H1 (cell line): ENCODE results near the gene SHC1. TPM values are rescaled to one million over a fixed set of nuclear protein-coding genes. Genes with fewer than 3 reads are reported as not detected.

Source experiments
- CTCF ChIA-PET: fragments of 300-600 bp; sonication (Branson Sonifier 250); formaldehyde crosslinking; loops from one replicate; lab custom pipeline; 2021; ENCODE audit not compliant: partially characterized antibody; lab: Charles Lee
- POLR2A ChIA-PET: fragments of 300-600 bp; sonication (Branson Sonifier 250); formaldehyde crosslinking; loops from one replicate; lab custom pipeline; 2021; ENCODE audit warnings: inconsistent platforms; ENCODE audit not compliant: partially characterized antibody; lab: Charles Lee
- DNase-seq, 2 experiments: peaks; one replicate each; pipeline versions ENCODE4 v3.0.0 to v3.0.0-alpha.2; 2010 to 2022; ENCODE audit warnings: low spot score in 2 of 2, low read depth in 1 of 2, mixed read lengths in 1 of 2
- FAIRE-seq: peaks from 2 replicates; lab custom pipeline; 2011; peaks lifted over from hg19 to GRCh38; lab: Jason Lieb, UNC
- H2AFZ ChIP-seq: 2 replicates; pipeline ENCODE4 v1.8.1; 2012; ENCODE audit warnings: low read length, inconsistent platforms
- H2AK5ac ChIP-seq: 2 replicates; pipeline ENCODE4 v1.6.1; 2013; ENCODE audit warnings: low read depth, low read length
- H2BK120ac ChIP-seq: replicated peaks from 2 replicates; pipeline ENCODE3; 2013; ENCODE audit warnings: low read depth, low read length, inconsistent platforms
- H2BK12ac ChIP-seq: 2 replicates; pipeline ENCODE4 v1.6.1; 2013; ENCODE audit warnings: low read depth, low read length
- H2BK15ac ChIP-seq: 2 replicates; pipeline ENCODE4 v1.6.1; 2013; ENCODE audit warnings: low read length
- H2BK20ac ChIP-seq: 2 replicates; pipeline ENCODE4 v1.6.1; 2013; ENCODE audit warnings: low read length
- H2BK5ac ChIP-seq: 2 replicates; pipeline ENCODE4 v1.6.1; 2013; ENCODE audit warnings: low read depth, low read length
- H3K14ac ChIP-seq: 2 replicates; pipeline ENCODE4 v1.6.1; 2013; ENCODE audit warnings: inconsistent platforms; ENCODE audit not compliant: insufficient read length
- H3K18ac ChIP-seq: 2 replicates; pipeline ENCODE4 v1.6.1; 2013; ENCODE audit warnings: low read length; ENCODE audit errors: extremely low read depth
- H3K23ac ChIP-seq: 2 replicates; pipeline ENCODE4 v1.6.1; 2013; ENCODE audit warnings: inconsistent platforms; ENCODE audit not compliant: insufficient read length
- H3K23me2 ChIP-seq: 2 replicates; pipeline ENCODE4 v1.6.1; 2013; ENCODE audit warnings: low read depth, low read length
- H3K27ac ChIP-seq: 2 replicates; pipeline ENCODE4 v1.6.1; 2011; ENCODE audit warnings: low read depth, low read length, inconsistent platforms
- H3K27me3 ChIP-seq, 4 experiments: replicated peaks in 1 of 4; 1 replicate in 1 of 4; 2 replicates in 3 of 4; pipeline versions ENCODE4 v1.6.1 to v1.8.1; 2011 to 2013; ENCODE audit warnings: low read length in 3 of 4, mild to moderate bottlenecking in 3 of 4, inconsistent platforms in 2 of 4, mixed read lengths in 2 of 4, moderate library complexity in 1 of 4; ENCODE audit not compliant: control insufficient read depth in 3 of 4, insufficient read depth in 3 of 4; ENCODE audit errors: extremely low read depth in 1 of 4
- H3K36me3 ChIP-seq, 4 experiments: 2 replicates each; pipeline versions ENCODE4 v1.6.1 to v1.8.1; 2011 to 2013; ENCODE audit warnings: mild to moderate bottlenecking in 4 of 4, low read length in 3 of 4, moderate library complexity in 2 of 4, control low read depth in 1 of 4, inconsistent platforms in 1 of 4; ENCODE audit not compliant: insufficient read depth in 4 of 4, control insufficient read depth in 2 of 4
- H3K4ac ChIP-seq: replicated peaks from 2 replicates; pipeline ENCODE3; 2013; ENCODE audit warnings: low read length, low read depth, mixed read lengths, inconsistent platforms; ENCODE audit not compliant: insufficient read length
- H3K4me1 ChIP-seq, 4 experiments: replicated peaks in 1 of 4; 1 replicate in 1 of 4; 2 replicates in 3 of 4; pipeline versions ENCODE4 v1.6.1 to v1.8.1; 2011 to 2013; ENCODE audit warnings: low read length in 3 of 4, inconsistent platforms in 2 of 4, mixed read lengths in 1 of 4; ENCODE audit not compliant: insufficient read depth in 4 of 4, control insufficient read depth in 3 of 4
- H3K4me2 ChIP-seq, 2 experiments: 2 replicates each; pipeline versions ENCODE4 v1.6.1 to v1.8.1; 2011 to 2013; ENCODE audit warnings: low read depth in 2 of 2, low read length in 2 of 2, control low read depth in 1 of 2, inconsistent platforms in 1 of 2, mild to moderate bottlenecking in 1 of 2; ENCODE audit not compliant: insufficient read depth in 1 of 2
- H3K4me3 ChIP-seq, 4 experiments: fragments of 200-600, 300-600 bp in 1 of 4; sonication (generic), shearing (Covaris generic), sonication (Bioruptor Twin) in 1 of 4; 2 replicates each; pipeline versions ENCODE4 v1.5.1 to v1.8.1; 2011 to 2016; ENCODE audit warnings: low read length in 4 of 4, low read depth in 3 of 4, control low read depth in 2 of 4, inconsistent platforms in 2 of 4, mild to moderate bottlenecking in 2 of 4, mixed read lengths in 1 of 4, moderate library complexity in 1 of 4; ENCODE audit not compliant: insufficient read depth in 2 of 4; ENCODE audit errors: extremely low read depth in 1 of 4
- H3K56ac ChIP-seq: replicated peaks from 2 replicates; pipeline ENCODE3; 2013; ENCODE audit warnings: low read depth, mild to moderate bottlenecking, mixed read lengths, low read length, inconsistent platforms; ENCODE audit not compliant: insufficient read length
- H3K79me1 ChIP-seq: 2 replicates; pipeline ENCODE4 v1.6.1; 2013; ENCODE audit warnings: low read depth, low read length, control low read depth
- H3K79me2 ChIP-seq, 2 experiments: 2 replicates each; pipeline versions ENCODE4 v1.6.1 to v1.8.1; 2012 to 2013; ENCODE audit warnings: low read length in 2 of 2, mild to moderate bottlenecking in 2 of 2, inconsistent platforms in 1 of 2; ENCODE audit not compliant: insufficient read depth in 2 of 2, control insufficient read depth in 1 of 2
- H3K9ac ChIP-seq, 4 experiments: replicated peaks in 1 of 4; 1 replicate in 1 of 4; 2 replicates in 3 of 4; pipeline versions ENCODE4 v1.6.1 to v1.8.1; 2011 to 2013; ENCODE audit warnings: low read depth in 3 of 4, low read length in 3 of 4, control low read depth in 2 of 4, mild to moderate bottlenecking in 2 of 4, moderate library complexity in 2 of 4, inconsistent platforms in 1 of 4; ENCODE audit errors: extremely low read depth in 1 of 4
- H3K9me3 ChIP-seq, 2 experiments: 2 replicates each; pipeline versions ENCODE4 v1.6.1 to v1.8.1; 2012 to 2013; ENCODE audit warnings: mild to moderate bottlenecking in 2 of 2, moderate library complexity in 2 of 2, control low read depth in 1 of 2, inconsistent platforms in 1 of 2, low read depth in 1 of 2, low read length in 1 of 2, mixed read lengths in 1 of 2; ENCODE audit not compliant: insufficient read depth in 2 of 2
- H4K20me1 ChIP-seq, 2 experiments: replicated peaks in 1 of 2; 2 replicates each; pipeline versions ENCODE3 to v1.8.1; 2011 to 2013; ENCODE audit warnings: inconsistent platforms in 2 of 2, low read length in 2 of 2, mild to moderate bottlenecking in 1 of 2; ENCODE audit not compliant: insufficient read depth in 2 of 2, control insufficient read depth in 1 of 2
- H4K5ac ChIP-seq: 2 replicates; pipeline ENCODE4 v1.6.1; 2013; ENCODE audit warnings: low read length, low read depth, mixed read lengths, inconsistent platforms; ENCODE audit not compliant: insufficient read length
- H4K8ac ChIP-seq: 2 replicates; pipeline ENCODE4 v1.8.0; 2013; ENCODE audit warnings: mild to moderate bottlenecking, moderate library complexity, low read length, inconsistent platforms; ENCODE audit not compliant: insufficient read depth; ENCODE audit errors: extremely low read depth
- H4K91ac ChIP-seq: replicated peaks from 2 replicates; pipeline ENCODE3; 2013; ENCODE audit warnings: low read length, mixed read lengths, inconsistent platforms; ENCODE audit not compliant: insufficient read length
- CBX8 ChIP-seq: fragments of 300-800, 300-1000 bp; sonication (generic); IDR thresholded peaks from 2 replicates; pipeline ENCODE4 v1.7.1; 2016; ENCODE audit warnings: low read depth, low read length, borderline replicate concordance
- CHD1 ChIP-seq: IDR thresholded peaks from 2 replicates; pipeline ENCODE4 v1.6.1; 2012; ENCODE audit warnings: low read depth, low read length, improper control_type of control experiment
- HDAC2 ChIP-seq, 2 experiments: fragments of 300-600 bp in 1 of 2; sonication (generic) in 1 of 2; IDR thresholded peaks; 2 replicates each; pipeline ENCODE4 v1.6.1; 2011 to 2012; ENCODE audit warnings: low read depth in 2 of 2, low read length in 2 of 2, mild to moderate bottlenecking in 2 of 2, moderate library complexity in 2 of 2, borderline replicate concordance in 1 of 2, inconsistent platforms in 1 of 2
- NRF1 ChIP-seq: IDR thresholded peaks from 2 replicates; pipeline ENCODE4 v1.6.1; 2011; ENCODE audit warnings: mild to moderate bottlenecking, low read depth, low read length, improper control_type of control experiment
- POLR2A ChIP-seq, 2 experiments: IDR thresholded peaks; 1 replicate in 1 of 2; 2 replicates in 1 of 2; pipeline ENCODE4 v1.6.1; 2011; ENCODE audit warnings: low read depth in 2 of 2, low read length in 2 of 2, mild to moderate bottlenecking in 2 of 2; ENCODE audit errors: control extremely low read depth in 1 of 2
- SIRT6 ChIP-seq: IDR thresholded peaks from one replicate; pipeline ENCODE4 v1.7.1; 2012; ENCODE audit warnings: low read length, inconsistent platforms
- WGBS, 2 experiments: shearing (Covaris generic) in 1 of 2; methylation state at CpG; one replicate each; pipeline versions ENCODE4 v1.1.6 to v1.1.7; 2013 to 2015; ENCODE audit warnings: low lambda C conversion rate in 2 of 2, mixed read lengths in 2 of 2, inconsistent platforms in 1 of 2, low coverage in 1 of 2, missing lambda C conversion rate in 1 of 2; ENCODE audit not compliant: insufficient replicate concordance in 2 of 2, insufficient coverage in 1 of 2, insufficient read length in 1 of 2; ENCODE audit errors: extremely low coverage in 1 of 2, missing lambda C conversion rate in 1 of 2; 5-methylcytosine and 5-hydroxymethylcytosine counted together
- polyA plus RNA-seq, 7 experiments: library from polyadenylated mRNA; depleted of rRNA in 3 of 7; stranded (reverse) in 5 of 7; unstranded in 2 of 7; fragments of >200 nt in 5 of 7; fragments of 200-250 nt in 2 of 7; gene quantifications; 1 replicate in 5 of 7; 2 replicates in 1 of 7; 4 replicates in 1 of 7; pipeline versions ENCODE4 v1.2.1 to v1.2.3, GENCODE V29; 2011 to 2013; ENCODE audit warnings: missing spikeins in 2 of 7, mixed read lengths in 2 of 7
- total RNA-seq: library from RNA; stranded (reverse); fragmentation: NEBNext Ultra II Directional; extraction: Animal tissue kit (Norgen Biotek cat#: 25700); gene quantifications from 2 replicates; pipeline ENCODE4 v1.2.1, GENCODE V29; 2021
- TF ChIP-seq, protein P1 (sequence below): IDR thresholded peaks from 2 replicates; pipeline ENCODE4 v1.6.1; 2012; ENCODE audit warnings: low read length, inconsistent platforms
- TF ChIP-seq, protein P2 (sequence below): IDR thresholded peaks from 2 replicates; pipeline ENCODE4 v1.6.1; 2011; ENCODE audit warnings: low read depth, mild to moderate bottlenecking, low read length; ENCODE audit not compliant: insufficient read depth
- TF ChIP-seq, protein P3 (sequence below): IDR thresholded peaks from 2 replicates; pipeline ENCODE4 v1.6.1; 2011; ENCODE audit warnings: low read length, improper control_type of control experiment

The SHC1 gene
- total and polyA plus RNA-seq, 2 of the 8 experiments (the other 6 are each of a cell fraction or from before 2014, with no cell fraction given), result 177 to 212 TPM

DNA sequence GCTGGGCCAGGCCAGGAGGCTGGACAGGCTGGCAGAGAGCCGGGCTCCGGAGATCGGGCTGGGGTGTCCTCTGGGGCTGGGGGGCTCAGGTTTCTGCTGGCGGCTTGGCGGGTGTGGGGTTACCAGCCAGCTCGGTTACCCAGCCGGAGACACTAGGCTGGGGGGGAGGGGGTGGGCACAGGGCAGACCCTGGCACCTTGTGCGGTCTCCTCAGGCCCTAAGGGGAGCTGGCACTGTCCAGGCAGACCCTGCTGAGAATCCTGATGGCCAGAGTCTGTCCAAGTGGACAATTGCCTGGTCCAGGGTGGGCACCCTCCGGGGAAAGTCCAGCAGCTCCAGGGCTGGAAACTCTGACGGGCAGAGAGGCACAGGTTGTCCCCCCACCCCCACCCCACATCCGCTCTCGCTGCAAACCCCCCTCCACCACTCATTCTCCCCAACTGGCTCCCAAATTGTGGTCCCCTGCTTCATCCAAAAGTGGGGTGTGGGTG, 38.7 kb upstream of the SHC1 start:
- Histone ChIP-seq H2BK120ac (no peak overlapping the region), H2AFZ (no peak overlapping the region), H3K79me2 (peaks cover 0 to 55% of the 10 kb centered on the region in 2 experiments; a peak in 3 of 4 replicates), H3K9ac (no peak overlapping the region), H2BK5ac (peak overlapping the region; percentile 44; the same call in 1 of the 2 replicates), H3K79me1 (peaks cover 20% of the 10 kb centered on the region), H3K18ac (peak overlapping the region; percentile 38; the same call in 1 of the 2 replicates), H3K27me3 (no peaks in the 10 kb centered on the region), H3K23me2 (peaks cover 2% of the 10 kb centered on the region; the same call in 1 of the 2 replicates), H3K14ac (no peak overlapping the region), H3K4me3 (peak overlapping the region in 1 of 4 experiments; percentile 36; a peak in 2 of 8 replicates), H2BK15ac (no peak overlapping the region), H4K5ac (no peak overlapping the region), H3K9me3 (no peaks in the 10 kb centered on the region), H3K56ac (no peak overlapping the region), H3K23ac (no peak overlapping the region), H3K36me3 (peaks cover 0 to 4% (median 1%) of the 10 kb centered on the region in 4 experiments; a peak in 4 of 8 replicates), H4K8ac (no peak overlapping the region), H2AK5ac (no peak overlapping the region), H3K4me2 (0 out of 4 replicates have a peak overlapping the region, but pooled peaks have one; percentile 34 to 42), H3K4me1 (peaks cover 14 to 63% (median 42%) of the 10 kb centered on the region in 4 experiments), H2BK12ac (no peak overlapping the region), H3K4ac (no peak overlapping the region), H2BK20ac (no peak overlapping the region), H4K91ac (no peak overlapping the region), H3K27ac (no peak overlapping the region), H4K20me1 (peaks cover 0 to 16% of the 10 kb centered on the region in 2 experiments)
- POLR2A ChIA-PET, result interaction anchor here (0.9 to 14.8 kb wide), 5 partner anchors 6 to 54 kb away, joined by 3 to 128 read pairs (median 10); partner anchors contain the start of genes CKS1B, FLAD1, LENEP and PBXIP1
- DNase-seq (no peak), FAIRE-seq (no peak)
- CTCF ChIA-PET, result interaction anchor here (0.5 to 18.6 kb wide), 10 partner anchors 9 to 120 kb away, joined by 3 to 354 read pairs (median 4); partner anchors contain the start of genes ADAM15, LENEP and ZBTB7B
- 91% methylated on average over 10 of the region's 12 CpGs; no CpG with 5 or more reads in 1 of the 2 experiments for WGBS, 2 experiments
- TF ChIP-seq CBX8, result no peak
- no peak for TF ChIP-seq HDAC2 (IDR thresholded peaks at IDR 0.05; ENCODE audit: borderline replicate concordance in 1 of 2, low read depth in 2 of 2, low read length in 2 of 2)
- TF ChIP-seq NRF1, result no peak
- TF ChIP-seq, protein P1, sequence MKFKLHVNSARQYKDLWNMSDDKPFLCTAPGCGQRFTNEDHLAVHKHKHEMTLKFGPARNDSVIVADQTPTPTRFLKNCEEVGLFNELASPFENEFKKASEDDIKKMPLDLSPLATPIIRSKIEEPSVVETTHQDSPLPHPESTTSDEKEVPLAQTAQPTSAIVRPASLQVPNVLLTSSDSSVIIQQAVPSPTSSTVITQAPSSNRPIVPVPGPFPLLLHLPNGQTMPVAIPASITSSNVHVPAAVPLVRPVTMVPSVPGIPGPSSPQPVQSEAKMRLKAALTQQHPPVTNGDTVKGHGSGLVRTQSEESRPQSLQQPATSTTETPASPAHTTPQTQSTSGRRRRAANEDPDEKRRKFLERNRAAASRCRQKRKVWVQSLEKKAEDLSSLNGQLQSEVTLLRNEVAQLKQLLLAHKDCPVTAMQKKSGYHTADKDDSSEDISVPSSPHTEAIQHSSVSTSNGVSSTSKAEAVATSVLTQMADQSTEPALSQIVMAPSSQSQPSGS, result no peak
- TF ChIP-seq, protein P2, sequence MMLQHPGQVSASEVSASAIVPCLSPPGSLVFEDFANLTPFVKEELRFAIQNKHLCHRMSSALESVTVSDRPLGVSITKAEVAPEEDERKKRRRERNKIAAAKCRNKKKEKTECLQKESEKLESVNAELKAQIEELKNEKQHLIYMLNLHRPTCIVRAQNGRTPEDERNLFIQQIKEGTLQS, result no peak
- no peak for TF ChIP-seq POLR2A (IDR thresholded peaks at IDR 0.05; ENCODE audit: control extremely low read depth in 1 of 2, low read depth in 2 of 2, low read length in 2 of 2)
- no peak for TF ChIP-seq CHD1
- TF ChIP-seq SIRT6, result no peak
- TF ChIP-seq, protein P3, sequence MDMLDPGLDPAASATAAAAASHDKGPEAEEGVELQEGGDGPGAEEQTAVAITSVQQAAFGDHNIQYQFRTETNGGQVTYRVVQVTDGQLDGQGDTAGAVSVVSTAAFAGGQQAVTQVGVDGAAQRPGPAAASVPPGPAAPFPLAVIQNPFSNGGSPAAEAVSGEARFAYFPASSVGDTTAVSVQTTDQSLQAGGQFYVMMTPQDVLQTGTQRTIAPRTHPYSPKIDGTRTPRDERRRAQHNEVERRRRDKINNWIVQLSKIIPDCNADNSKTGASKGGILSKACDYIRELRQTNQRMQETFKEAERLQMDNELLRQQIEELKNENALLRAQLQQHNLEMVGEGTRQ, result no peak
